Measurements from ENCODE around the gene RETN. TPM values are rescaled to one million over a fixed set of nuclear protein-coding genes. Genes with fewer than 3 reads are reported as not detected.

RETN gene
- polyA plus RNA-seq, 1 donor from 2014 or later = not detected

GRCh38 chr19:7661744-7662538 lies 6.9 kb upstream of the RETN start:
- H3K4me3 Mint-ChIP-seq = no peak overlapping the region
- no peaks in the 10 kb centered on the region for H3K36me3 Mint-ChIP-seq
- peaks cover 0 to 2% (median 0%) of the 10 kb centered on the region in 3 donors for H3K9me3 Mint-ChIP-seq
- H3K4me1 Mint-ChIP-seq = peaks cover 3 to 8% (median 6%) of the 10 kb centered on the region in 3 donors
- H3K27ac Mint-ChIP-seq = peak overlapping the region in 1 of 3 donors; percentile 62
- H3K27me3 Mint-ChIP-seq = peaks cover 3% of the 10 kb centered on the region

- H3K4me3 Mint-ChIP-seq = no peak overlapping the region
- peaks cover 0 to 2% (median 0%) of the 10 kb centered on the region in 3 donors for H3K9me3 Mint-ChIP-seq
- H3K36me3 Mint-ChIP-seq = no peaks in the 10 kb centered on the region
- peaks cover 3 to 6% (median 5%) of the 10 kb centered on the region in 3 donors for H3K4me1 Mint-ChIP-seq
- H3K27ac Mint-ChIP-seq = no peak overlapping the region
- H3K27me3 Mint-ChIP-seq = peaks cover 3% of the 10 kb centered on the region
These were observed 6.2 kb upstream of the RETN start for GRCh38 chr19:7662657-7663056.

GRCh38 chr19:7663706-7664105 lies 5.1 kb upstream of the RETN start:
- no peak overlapping the region for H3K27ac Mint-ChIP-seq
- H3K27me3 Mint-ChIP-seq = peaks cover 4% of the 10 kb centered on the region
- peaks cover 0 to 2% (median 0%) of the 10 kb centered on the region in 3 donors for H3K9me3 Mint-ChIP-seq
- H3K36me3 Mint-ChIP-seq = no peaks in the 10 kb centered on the region
- no peak overlapping the region for H3K4me3 Mint-ChIP-seq
- no peaks in the 10 kb centered on the region for H3K4me1 Mint-ChIP-seq

- H3K4me3 Mint-ChIP-seq = no peak overlapping the region
- peaks cover 0 to 2% (median 0%) of the 10 kb centered on the region in 3 donors for H3K9me3 Mint-ChIP-seq
- H3K27ac Mint-ChIP-seq = no peak overlapping the region
- H3K27me3 Mint-ChIP-seq = peaks cover 8% of the 10 kb centered on the region
- no peaks in the 10 kb centered on the region for H3K4me1 Mint-ChIP-seq
- H3K36me3 Mint-ChIP-seq = no peaks in the 10 kb centered on the region
These were observed 3.8 kb upstream of the RETN start for GRCh38 chr19:7665076-7665475.

- H3K27ac Mint-ChIP-seq = no peak overlapping the region
- no peaks in the 10 kb centered on the region for H3K36me3 Mint-ChIP-seq
- H3K27me3 Mint-ChIP-seq = peaks cover 33% of the 10 kb centered on the region
- peaks cover 0 to 6% (median 0%) of the 10 kb centered on the region in 3 donors for H3K9me3 Mint-ChIP-seq
- H3K4me1 Mint-ChIP-seq = peaks cover 6 to 9% (median 8%) of the 10 kb centered on the region in 3 donors
- H3K4me3 Mint-ChIP-seq = peak overlapping the region in 1 of 4 donors; percentile 27
These were observed 792 bp downstream of the RETN start for GRCh38 chr19:7669641-7670040.

- Mint-ChIP-seq H3K27me3 (peaks cover 33% of the 10 kb centered on the region), H3K27ac (no peak overlapping the region), H3K36me3 (no peaks in the 10 kb centered on the region), H3K9me3 (peaks cover 0 to 6% (median 0%) of the 10 kb centered on the region in 3 donors), H3K4me1 (peaks cover 6 to 9% (median 8%) of the 10 kb centered on the region in 3 donors), H3K4me3 (peak overlapping the region; percentile 29 to 81 (median 60))
These were observed 1.4 kb downstream of the RETN start for GRCh38 chr19:7670150-7670783.

- Mint-ChIP-seq H3K27ac (no peak overlapping the region), H3K36me3 (no peaks in the 10 kb centered on the region), H3K9me3 (peaks cover 0 to 6% (median 0%) of the 10 kb centered on the region in 3 donors), H3K4me1 (peaks cover 7 to 11% (median 8%) of the 10 kb centered on the region in 3 donors), H3K27me3 (peaks cover 34% of the 10 kb centered on the region), H3K4me3 (peak overlapping the region; percentile 29 to 81 (median 60))
These were observed 1.9 kb downstream of the RETN start for GRCh38 chr19:7670790-7671189.

- Mint-ChIP-seq H3K27ac (no peak overlapping the region), H3K4me1 (peaks cover 15 to 20% (median 20%) of the 10 kb centered on the region in 3 donors), H3K27me3 (peaks cover 44% of the 10 kb centered on the region), H3K36me3 (no peaks in the 10 kb centered on the region), H3K9me3 (peaks cover 0 to 4% (median 0%) of the 10 kb centered on the region in 3 donors), H3K4me3 (no peak overlapping the region)
These were observed 3.7 kb downstream of the RETN start for GRCh38 chr19:7672522-7672921.

GRCh38 chr19:7674010-7675005 lies 5.5 kb downstream of the RETN start:
- Mint-ChIP-seq H3K9me3 (peaks cover 0 to 4% (median 0%) of the 10 kb centered on the region in 3 donors), H3K4me3 (no peak overlapping the region), H3K4me1 (peaks cover 15 to 26% (median 25%) of the 10 kb centered on the region in 3 donors), H3K27me3 (peaks cover 50% of the 10 kb centered on the region), H3K36me3 (no peaks in the 10 kb centered on the region), H3K27ac (no peak overlapping the region)

GRCh38 chr19:7676376-7676775 lies 7.5 kb downstream of the RETN start:
- Mint-ChIP-seq H3K4me3 (peak overlapping the region; percentile 22 to 88 (median 56)), H3K4me1 (peaks cover 15 to 29% (median 27%) of the 10 kb centered on the region in 3 donors), H3K36me3 (no peaks in the 10 kb centered on the region), H3K9me3 (peaks cover 0 to 4% (median 0%) of the 10 kb centered on the region in 3 donors), H3K27ac (peak overlapping the region in 2 of 3 donors; percentile 69 to 88), H3K27me3 (peaks cover 37% of the 10 kb centered on the region)

GRCh38 chr19:7676854-7677253 lies 8.0 kb downstream of the RETN start, which contains the start of gene MCEMP1:
Gene MCEMP1, plus strand, starts transcription at chr19:7677090. Its CDS starts 31 bp downstream, at chr19:7677121.
- peaks cover 32% of the 10 kb centered on the region for H3K27me3 Mint-ChIP-seq
- peaks cover 15 to 32% (median 31%) of the 10 kb centered on the region in 3 donors for H3K4me1 Mint-ChIP-seq

GRCh38 chr19:7677669-7678311 lies 8.9 kb downstream of the RETN start:
- Mint-ChIP-seq H3K27ac (peak overlapping the region in 1 of 3 donors; percentile 22), H3K9me3 (peaks cover 0 to 2% (median 0%) of the 10 kb centered on the region in 3 donors), H3K4me3 (peak overlapping the region in 3 of 4 donors; percentile 31 to 82 (median 52)), H3K36me3 (peaks cover 6% of the 10 kb centered on the region), H3K27me3 (peaks cover 25% of the 10 kb centered on the region), H3K4me1 (peaks cover 15 to 32% (median 32%) of the 10 kb centered on the region in 3 donors)

More at GRCh38 chr19:7676854-7677253, 8.0 kb downstream of the RETN start, which contains the start of gene MCEMP1:
- H3K27ac Mint-ChIP-seq = peak within 1 kb of the TSS in 2 of 3 donors; percentile 69 to 88
- H3K9me3 Mint-ChIP-seq = peaks cover 0 to 3% (median 0%) of the 10 kb centered on the region in 3 donors
- H3K36me3 Mint-ChIP-seq = peaks cover 3% of the 10 kb centered on the region
- peak within 1 kb of the TSS; percentile 22 to 88 (median 67) for H3K4me3 Mint-ChIP-seq

GRCh38 chr19:7678971-7679751 lies 10.3 kb downstream of the RETN start:
- Mint-ChIP-seq H3K36me3 (peaks cover 6% of the 10 kb centered on the region), H3K9me3 (peaks cover 0 to 2% (median 0%) of the 10 kb centered on the region in 3 donors), H3K4me1 (peaks cover 13 to 32% (median 32%) of the 10 kb centered on the region in 3 donors), H3K4me3 (peak overlapping the region; percentile 37 to 86 (median 79)), H3K27ac (peak overlapping the region; percentile 65 to 94 (median 84)), H3K27me3 (peaks cover 22% of the 10 kb centered on the region)

Measured in IgD-negative memory B cell (primary cell).